ENCODE data around the gene SLC35E1.

The SLC35E1 gene

DNA sequence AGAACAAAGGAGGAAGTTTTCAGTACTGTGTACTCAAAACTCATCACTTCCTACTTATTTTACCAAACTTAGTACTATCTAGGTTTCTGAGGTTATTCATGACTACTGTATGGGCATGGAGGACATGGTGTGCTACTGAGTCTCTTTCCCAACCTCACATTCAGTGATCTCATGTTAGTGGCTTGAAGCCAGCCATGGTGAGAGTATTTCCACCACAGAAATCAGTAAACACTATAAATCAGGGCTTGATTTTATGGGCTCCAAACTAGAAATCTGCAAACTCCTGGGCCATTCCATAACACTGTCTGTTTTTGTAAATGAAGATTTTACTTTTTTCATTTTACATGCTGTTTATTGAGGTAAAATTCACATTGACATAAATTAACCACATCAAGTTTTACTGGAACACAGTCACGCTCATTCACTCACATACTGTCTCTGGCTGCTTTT, 36.1 kb upstream of the SLC35E1 start:
- Histone ChIP-seq H3K36me3 (no peaks in the 10 kb centered on the region), H3K4me3 (ENCODE audit: low read depth, low read length) (no peak overlapping the region), H3K9me3 (no peaks in the 10 kb centered on the region), H3K27me3 (no peaks in the 10 kb centered on the region), H3K4me1 (peaks cover 14% of the 10 kb centered on the region)
- DNase-seq, result no peak
- TF ChIP-seq, protein P1, sequence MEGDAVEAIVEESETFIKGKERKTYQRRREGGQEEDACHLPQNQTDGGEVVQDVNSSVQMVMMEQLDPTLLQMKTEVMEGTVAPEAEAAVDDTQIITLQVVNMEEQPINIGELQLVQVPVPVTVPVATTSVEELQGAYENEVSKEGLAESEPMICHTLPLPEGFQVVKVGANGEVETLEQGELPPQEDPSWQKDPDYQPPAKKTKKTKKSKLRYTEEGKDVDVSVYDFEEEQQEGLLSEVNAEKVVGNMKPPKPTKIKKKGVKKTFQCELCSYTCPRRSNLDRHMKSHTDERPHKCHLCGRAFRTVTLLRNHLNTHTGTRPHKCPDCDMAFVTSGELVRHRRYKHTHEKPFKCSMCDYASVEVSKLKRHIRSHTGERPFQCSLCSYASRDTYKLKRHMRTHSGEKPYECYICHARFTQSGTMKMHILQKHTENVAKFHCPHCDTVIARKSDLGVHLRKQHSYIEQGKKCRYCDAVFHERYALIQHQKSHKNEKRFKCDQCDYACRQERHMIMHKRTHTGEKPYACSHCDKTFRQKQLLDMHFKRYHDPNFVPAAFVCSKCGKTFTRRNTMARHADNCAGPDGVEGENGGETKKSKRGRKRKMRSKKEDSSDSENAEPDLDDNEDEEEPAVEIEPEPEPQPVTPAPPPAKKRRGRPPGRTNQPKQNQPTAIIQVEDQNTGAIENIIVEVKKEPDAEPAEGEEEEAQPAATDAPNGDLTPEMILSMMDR (IDR thresholded peaks at IDR 0.05; ENCODE audit: low read depth, low read length), result no peak

DNA sequence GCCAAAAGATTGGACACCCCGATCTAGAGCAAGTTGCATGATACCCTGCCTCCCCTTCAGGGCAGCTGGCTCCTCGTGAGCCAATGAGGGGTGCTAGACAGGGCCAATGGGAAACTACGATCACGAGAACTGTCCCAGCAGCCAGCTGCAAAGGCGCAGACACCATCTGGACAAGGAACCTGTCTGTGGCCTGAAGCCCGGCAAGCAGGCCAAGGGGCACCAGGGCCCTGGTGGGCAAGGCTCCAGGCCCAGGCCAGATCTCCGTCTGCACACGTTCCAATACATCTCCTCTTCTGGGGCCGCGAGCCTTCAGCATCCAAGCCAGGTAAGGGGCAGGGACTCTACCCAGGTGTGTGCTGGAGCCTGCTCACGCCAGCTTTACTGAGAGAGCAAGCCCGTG, 35.6 kb upstream of the SLC35E1 start:
- TF ChIP-seq, protein P1 (IDR thresholded peaks at IDR 0.05; ENCODE audit: low read depth, low read length), result no peak
- H3K27me3 ChIP-seq, result no peaks in the 10 kb centered on the region
- H3K36me3 ChIP-seq, result no peaks in the 10 kb centered on the region
- no peak for DNase-seq
- no peak overlapping the region for H3K4me3 ChIP-seq (ENCODE audit: low read depth, low read length)
- H3K4me1 ChIP-seq, result peaks cover 14% of the 10 kb centered on the region
- H3K9me3 ChIP-seq, result no peaks in the 10 kb centered on the region

DNA sequence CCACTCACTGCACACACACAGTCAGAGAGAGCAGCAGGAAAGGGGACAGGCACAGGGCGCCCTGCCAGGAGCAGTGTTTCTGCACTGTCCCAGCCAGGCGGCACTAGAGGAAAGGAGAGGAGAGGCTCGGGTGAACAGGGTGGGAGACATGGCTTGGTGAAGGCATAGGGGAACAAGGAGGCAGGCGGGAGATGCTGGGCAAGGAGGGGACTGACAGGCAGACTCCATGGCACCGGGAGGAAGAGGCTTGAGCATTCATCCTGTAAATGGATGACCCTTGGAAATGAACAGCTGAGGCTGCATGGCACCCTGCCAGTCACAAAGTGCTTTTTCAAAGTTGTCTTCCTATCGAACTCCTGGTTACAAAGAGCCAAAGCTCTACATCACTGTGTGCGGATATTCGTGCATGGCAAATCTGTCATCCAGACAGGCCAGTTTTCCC, 33.4 kb upstream of the SLC35E1 start:
- Histone ChIP-seq H3K9me3 (no peaks in the 10 kb centered on the region), H3K36me3 (no peaks in the 10 kb centered on the region), H3K4me3 (ENCODE audit: low read depth, low read length) (no peak overlapping the region), H3K4me1 (peaks cover 14% of the 10 kb centered on the region), H3K27me3 (no peaks in the 10 kb centered on the region)
- DNase-seq, result peak; percentile 62
- TF ChIP-seq, protein P1 (IDR thresholded peaks at IDR 0.05; ENCODE audit: low read depth, low read length), result peak; percentile 39

DNA sequence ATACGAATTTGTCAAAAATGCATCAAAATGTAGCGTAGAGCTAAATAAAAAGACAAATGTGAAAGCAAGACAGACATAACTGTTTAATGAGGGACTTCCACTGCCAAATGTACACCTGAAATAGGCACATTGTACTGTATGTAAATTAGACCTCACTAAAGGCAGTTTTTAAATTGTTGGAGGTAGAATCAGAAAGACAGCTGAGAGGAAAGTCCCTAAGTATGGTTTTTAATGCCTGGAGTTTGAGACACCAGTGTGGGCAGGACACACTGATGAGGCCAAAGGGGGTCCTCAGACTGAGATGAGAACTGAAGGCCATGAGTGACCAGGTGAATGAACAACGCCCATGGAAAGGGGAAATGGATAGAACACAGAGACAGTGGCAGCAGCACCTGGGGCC, 32.9 kb upstream of the SLC35E1 start:
- H3K4me3 ChIP-seq (ENCODE audit: low read depth, low read length), result no peak overlapping the region
- H3K4me1 ChIP-seq, result peaks cover 14% of the 10 kb centered on the region

DNA sequence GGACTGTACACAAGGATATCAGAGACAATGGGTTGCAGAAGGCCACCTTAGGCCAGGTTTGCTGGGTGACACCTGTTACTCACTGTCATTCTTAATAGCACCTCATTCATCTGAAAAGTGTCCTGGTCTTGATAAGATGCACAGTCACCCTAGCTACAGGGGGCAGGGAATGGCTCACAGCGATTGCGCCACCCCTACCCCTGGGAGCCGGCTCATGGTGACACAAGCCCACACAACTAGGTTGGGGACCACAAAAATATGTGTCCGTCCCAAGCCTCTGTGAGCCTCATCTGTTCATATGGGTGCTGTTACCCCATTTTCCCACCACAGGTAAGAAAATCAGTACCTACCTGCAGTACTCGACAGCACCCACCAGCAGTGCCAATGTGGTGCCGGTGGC, 32.4 kb upstream of the SLC35E1 start:
- Histone ChIP-seq H3K9me3 (no peaks in the 10 kb centered on the region), H3K36me3 (no peaks in the 10 kb centered on the region), H3K27me3 (no peaks in the 10 kb centered on the region), H3K4me1 (peaks cover 16% of the 10 kb centered on the region), H3K4me3 (ENCODE audit: low read depth, low read length) (no peak overlapping the region)
- TF ChIP-seq, protein P1 (IDR thresholded peaks at IDR 0.05; ENCODE audit: low read depth, low read length), result no peak
- DNase-seq, result no peak

More for the DNA sequence above, 32.9 kb upstream of the SLC35E1 start:
- H3K9me3 ChIP-seq, result no peaks in the 10 kb centered on the region
- DNase-seq, result no peak
- H3K36me3 ChIP-seq, result no peaks in the 10 kb centered on the region
- TF ChIP-seq, protein P1 (IDR thresholded peaks at IDR 0.05; ENCODE audit: low read depth, low read length), result no peak
- no peaks in the 10 kb centered on the region for H3K27me3 ChIP-seq

DNA sequence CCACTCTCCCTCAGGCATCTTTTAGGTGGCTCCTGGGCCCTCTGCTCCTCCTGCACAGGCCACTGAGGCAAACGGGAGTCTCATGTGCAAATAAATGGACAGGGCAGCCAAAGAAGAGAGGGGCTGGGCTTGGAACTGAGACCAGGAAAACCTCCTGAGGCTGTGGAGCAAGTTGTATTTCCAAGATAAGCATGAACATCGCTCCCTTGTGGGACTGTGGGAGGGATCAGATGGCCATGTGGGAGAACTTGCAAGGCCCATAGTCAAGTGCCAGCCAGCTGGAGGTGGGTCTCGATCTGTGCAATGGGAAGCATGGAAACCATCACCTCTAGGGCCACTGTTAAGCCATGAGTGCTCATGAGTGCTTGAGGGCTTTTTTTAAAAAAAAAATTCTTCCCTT, 30.9 kb upstream of the SLC35E1 start:
- Histone ChIP-seq H3K36me3 (no peaks in the 10 kb centered on the region), H3K4me3 (ENCODE audit: low read depth, low read length) (no peak overlapping the region), H3K27me3 (no peaks in the 10 kb centered on the region), H3K9me3 (no peaks in the 10 kb centered on the region), H3K4me1 (peaks cover 28% of the 10 kb centered on the region)
- TF ChIP-seq, protein P1 (IDR thresholded peaks at IDR 0.05; ENCODE audit: low read depth, low read length), result no peak
- no peak for DNase-seq

Data from BE2C (cell line).